Rectal smooth muscle tissue (tissue), 1 donor: ENCODE data around the gene GAP43.

Source experiments
- H3K27ac ChIP-seq: one replicate; pipeline ENCODE4 v1.7.0; 2013; ENCODE audit warnings: low read depth, low read length, inconsistent platforms
- H3K27me3 ChIP-seq: one replicate; pipeline ENCODE4 v1.7.0; 2013; ENCODE audit warnings: low read length; ENCODE audit not compliant: control insufficient read depth, insufficient read depth
- H3K36me3 ChIP-seq: one replicate; pipeline ENCODE4 v1.7.0; 2013; ENCODE audit warnings: low read length; ENCODE audit not compliant: control insufficient read depth, insufficient read depth
- H3K4me1 ChIP-seq: one replicate; pipeline ENCODE4 v1.7.0; 2013; ENCODE audit warnings: low read length; ENCODE audit not compliant: control insufficient read depth, insufficient read depth
- H3K4me3 ChIP-seq: one replicate; pipeline ENCODE4 v1.7.0; 2013; ENCODE audit warnings: low read length
- H3K9ac ChIP-seq: one replicate; pipeline ENCODE4 v1.7.0; 2013; ENCODE audit warnings: low read length

Gene GAP43

GRCh38 chr3:115611630-115612029, 11.7 kb upstream of the GAP43 start:
- no peak overlapping the region for H3K9ac ChIP-seq
- no peak overlapping the region for H3K27ac ChIP-seq
- H3K4me1 ChIP-seq, result no peaks in the 10 kb centered on the region
- H3K4me3 ChIP-seq, result no peak overlapping the region
- H3K36me3 ChIP-seq, result no peaks in the 10 kb centered on the region
- H3K27me3 ChIP-seq, result no peaks in the 10 kb centered on the region

GRCh38 chr3:115615001-115615814, 8.1 kb upstream of the GAP43 start:
- Histone ChIP-seq H3K9ac (no peak overlapping the region), H3K36me3 (no peaks in the 10 kb centered on the region), H3K4me3 (no peak overlapping the region), H3K27ac (no peak overlapping the region), H3K4me1 (no peaks in the 10 kb centered on the region), H3K27me3 (no peaks in the 10 kb centered on the region)

- H3K4me1 ChIP-seq, result no peaks in the 10 kb centered on the region
- no peak overlapping the region for H3K4me3 ChIP-seq
- H3K9ac ChIP-seq, result no peak overlapping the region
- no peaks in the 10 kb centered on the region for H3K27me3 ChIP-seq
- H3K27ac ChIP-seq, result no peak overlapping the region
- H3K36me3 ChIP-seq, result no peaks in the 10 kb centered on the region
Observed at GRCh38 chr3:115616461-115616860, 6.8 kb upstream of the GAP43 start.

DNA sequence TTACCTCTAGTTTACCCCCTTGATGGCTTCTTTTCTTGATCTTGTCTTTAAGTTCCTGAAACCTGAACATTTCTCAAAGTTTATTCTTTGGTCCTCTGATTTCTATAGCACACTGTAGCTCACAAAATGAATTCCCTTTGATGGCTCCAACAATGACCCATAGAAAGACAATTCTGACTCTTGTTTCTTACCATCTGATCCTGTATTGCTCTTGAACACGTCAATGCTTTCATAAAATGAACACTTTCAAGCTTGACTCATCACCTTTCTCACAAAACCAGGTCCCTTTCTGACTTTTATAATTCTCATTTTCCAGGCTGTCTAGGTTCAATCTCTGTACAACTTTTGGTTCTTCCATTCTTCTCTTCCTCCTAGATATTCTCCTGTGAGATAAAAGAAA, 5.7 kb upstream of the GAP43 start:
- Histone ChIP-seq H3K9ac (no peak overlapping the region), H3K36me3 (no peaks in the 10 kb centered on the region), H3K27me3 (no peaks in the 10 kb centered on the region), H3K4me3 (no peak overlapping the region), H3K27ac (no peak overlapping the region), H3K4me1 (no peaks in the 10 kb centered on the region)

- H3K9ac ChIP-seq, result no peak overlapping the region
- H3K36me3 ChIP-seq, result no peaks in the 10 kb centered on the region
- no peak overlapping the region for H3K27ac ChIP-seq
- H3K4me3 ChIP-seq, result peak overlapping the region; percentile 64
- H3K27me3 ChIP-seq, result peaks cover 2% of the 10 kb centered on the region
- H3K4me1 ChIP-seq, result no peaks in the 10 kb centered on the region
Observed at GRCh38 chr3:115624029-115624741, 875 bp downstream of the GAP43 start.

DNA sequence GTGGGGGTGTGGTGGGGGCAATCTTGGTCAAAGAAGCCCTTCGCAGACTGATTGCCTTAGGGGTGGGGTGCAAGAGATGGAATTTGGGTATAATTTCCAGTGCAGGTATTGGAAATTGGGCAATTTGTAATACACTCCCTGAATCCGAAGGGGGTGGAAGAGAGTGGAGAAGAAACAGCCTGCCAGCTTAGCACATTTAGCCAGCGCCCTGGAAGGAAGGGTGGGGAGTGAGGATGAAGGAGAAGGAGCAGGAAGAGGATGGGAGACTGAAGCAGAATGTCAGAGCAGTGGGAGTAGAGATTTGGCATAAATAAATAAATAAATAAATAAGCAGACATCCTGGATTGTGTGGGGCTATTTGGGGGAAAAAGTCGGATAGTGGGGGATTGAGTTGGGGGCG, 1.6 kb downstream of the GAP43 start:
- Histone ChIP-seq H3K36me3 (no peaks in the 10 kb centered on the region), H3K9ac (no peak overlapping the region), H3K4me1 (no peaks in the 10 kb centered on the region), H3K27ac (no peak overlapping the region), H3K27me3 (peaks cover 2% of the 10 kb centered on the region), H3K4me3 (no peak overlapping the region)

GRCh38 chr3:115626006-115626409, 2.7 kb downstream of the GAP43 start:
- Histone ChIP-seq H3K27me3 (peaks cover 2% of the 10 kb centered on the region), H3K27ac (no peak overlapping the region), H3K4me3 (no peak overlapping the region), H3K9ac (no peak overlapping the region), H3K36me3 (no peaks in the 10 kb centered on the region), H3K4me1 (no peaks in the 10 kb centered on the region)

DNA sequence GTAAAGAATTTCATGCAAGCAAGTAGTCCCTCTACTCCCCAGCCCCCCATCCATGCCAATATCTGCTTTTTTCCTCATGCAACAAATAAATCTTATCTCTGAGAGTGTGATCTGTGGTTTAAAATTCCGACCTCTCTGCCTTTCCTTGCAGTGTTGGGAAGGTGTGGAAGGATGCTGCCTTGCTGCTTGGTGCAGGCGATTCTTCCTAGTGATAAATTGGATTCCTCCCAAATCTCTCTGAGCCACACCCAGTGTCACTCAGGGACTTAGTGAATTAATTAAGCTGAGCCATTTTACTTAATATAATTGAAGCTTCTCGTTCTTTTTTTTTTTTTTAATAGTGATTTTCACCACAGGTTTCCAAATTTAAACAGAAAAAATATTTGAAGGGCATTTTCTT, 3.4 kb downstream of the GAP43 start:
- no peak overlapping the region for H3K27ac ChIP-seq
- no peaks in the 10 kb centered on the region for H3K4me1 ChIP-seq
- no peak overlapping the region for H3K9ac ChIP-seq
- no peak overlapping the region for H3K4me3 ChIP-seq
- peaks cover 2% of the 10 kb centered on the region for H3K27me3 ChIP-seq
- H3K36me3 ChIP-seq, result no peaks in the 10 kb centered on the region

DNA sequence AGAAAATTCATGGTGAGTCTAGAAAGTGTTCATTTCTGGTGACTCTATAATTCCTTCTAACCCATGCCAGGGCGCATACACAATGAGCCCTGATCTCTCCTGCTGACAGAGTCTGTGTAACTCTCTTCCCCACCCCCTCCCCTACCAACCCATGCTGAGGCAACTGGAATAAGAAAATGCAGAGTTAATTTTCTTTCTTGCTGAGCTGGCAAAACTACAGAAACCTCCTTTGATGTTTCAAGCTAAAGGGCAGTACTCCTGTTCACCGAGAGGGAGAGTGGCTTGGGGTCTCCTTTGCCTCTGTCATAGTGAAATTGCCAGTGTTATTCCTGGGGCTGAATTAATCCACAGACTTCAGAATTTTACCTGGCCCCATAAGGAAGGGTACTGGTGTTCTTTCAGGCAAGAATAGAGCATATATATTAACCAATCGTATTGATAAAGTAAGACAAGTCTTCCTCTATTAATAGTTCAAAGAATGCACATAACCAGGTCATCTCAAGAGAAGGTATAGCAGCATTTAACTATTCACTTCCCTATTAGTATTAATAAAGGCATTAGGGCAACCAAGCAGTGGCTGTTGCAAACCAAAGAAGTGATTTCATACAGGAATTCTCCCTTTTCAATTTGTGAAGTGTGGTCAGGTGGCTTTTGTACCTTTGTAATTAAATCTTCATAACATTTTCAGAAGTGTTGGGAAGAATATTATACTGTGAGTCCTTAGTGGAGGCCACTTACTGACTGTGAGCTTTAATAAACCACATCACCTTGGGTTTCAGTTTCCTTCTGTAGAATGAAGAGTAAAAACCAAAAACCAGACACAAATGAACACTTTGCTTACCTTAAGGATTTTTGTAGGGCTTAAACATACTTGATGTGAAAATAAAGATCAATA, 4.1 kb downstream of the GAP43 start:
- Histone ChIP-seq H3K27ac (no peak overlapping the region), H3K4me1 (no peaks in the 10 kb centered on the region), H3K27me3 (peaks cover 2% of the 10 kb centered on the region), H3K4me3 (no peak overlapping the region), H3K9ac (no peak overlapping the region), H3K36me3 (no peaks in the 10 kb centered on the region)

DNA sequence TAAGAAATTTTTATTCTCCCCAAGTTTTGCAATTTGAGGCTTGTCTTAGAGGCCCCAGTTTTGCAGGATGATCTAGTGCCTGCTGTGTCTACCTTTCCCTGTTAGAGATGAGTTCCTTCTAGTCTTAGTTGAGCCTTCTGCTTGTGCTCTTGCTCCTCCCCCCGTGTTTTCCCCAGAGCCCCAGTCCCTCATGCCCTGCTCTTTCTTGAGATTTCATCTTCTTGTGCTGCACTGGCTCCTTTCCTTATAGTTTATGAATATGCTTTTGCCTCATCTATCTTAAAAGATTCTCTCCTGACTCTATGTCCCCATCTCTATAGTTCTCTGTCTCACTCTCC, 4.7 kb downstream of the GAP43 start:
- Histone ChIP-seq H3K9ac (no peak overlapping the region), H3K4me1 (no peaks in the 10 kb centered on the region), H3K27ac (no peak overlapping the region)

DNA sequence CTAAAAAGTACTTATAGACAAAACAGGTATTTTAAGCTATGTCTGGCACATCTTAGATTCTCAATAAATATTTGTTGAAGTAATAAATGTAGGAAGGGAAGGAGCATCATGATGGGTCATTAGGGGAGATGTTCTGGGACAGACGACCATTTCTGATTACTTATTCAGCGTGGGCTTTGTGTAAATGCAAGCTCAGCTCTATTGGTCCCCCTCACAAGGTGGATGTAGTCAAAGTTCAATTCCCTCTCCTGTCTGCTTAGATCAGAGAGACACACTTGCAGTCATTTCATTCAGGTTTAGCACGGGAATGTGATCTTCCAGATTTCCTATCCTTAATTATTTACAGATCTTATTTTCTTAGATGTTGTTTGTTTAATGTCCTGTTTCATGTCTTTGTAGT, 7.5 kb downstream of the GAP43 start:
- no peaks in the 10 kb centered on the region for H3K4me1 ChIP-seq
- no peak overlapping the region for H3K9ac ChIP-seq
- H3K4me3 ChIP-seq, result no peak overlapping the region
- H3K27ac ChIP-seq, result no peak overlapping the region
- no peaks in the 10 kb centered on the region for H3K27me3 ChIP-seq
- H3K36me3 ChIP-seq, result no peaks in the 10 kb centered on the region

More for the DNA sequence above, 4.7 kb downstream of the GAP43 start:
- peaks cover 2% of the 10 kb centered on the region for H3K27me3 ChIP-seq
- no peak overlapping the region for H3K4me3 ChIP-seq
- H3K36me3 ChIP-seq, result no peaks in the 10 kb centered on the region

DNA sequence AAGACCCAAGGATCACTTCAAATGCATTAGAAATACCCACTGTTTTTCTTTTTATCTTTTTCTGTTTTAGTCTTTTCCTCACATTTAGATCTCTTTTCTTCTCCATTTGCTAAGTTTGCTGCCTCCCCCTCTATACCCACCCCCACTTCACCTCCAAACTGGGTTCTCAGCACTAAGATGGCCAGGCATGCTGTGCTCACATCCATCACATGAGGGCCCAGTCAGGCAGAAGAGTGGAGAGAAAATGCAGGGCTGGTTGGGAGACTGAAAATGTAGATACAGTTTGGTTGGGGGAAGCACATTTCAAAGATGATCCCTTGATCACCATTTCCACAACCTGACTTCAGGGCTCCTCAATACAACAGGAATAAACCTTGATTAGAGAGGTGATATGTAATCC, 8.7 kb downstream of the GAP43 start:
- no peak overlapping the region for H3K27ac ChIP-seq
- no peak overlapping the region for H3K4me3 ChIP-seq
- no peaks in the 10 kb centered on the region for H3K36me3 ChIP-seq
- H3K27me3 ChIP-seq, result no peaks in the 10 kb centered on the region
- H3K4me1 ChIP-seq, result no peaks in the 10 kb centered on the region
- no peak overlapping the region for H3K9ac ChIP-seq
